Measurements from ENCODE around the gene ARG2. TPM values are rescaled to one million over a fixed set of nuclear protein-coding genes. Genes with fewer than 3 reads are reported as not detected.

ARG2 gene
- total RNA-seq (1 to 10 TPM in 1 of 2 donors, under 1 TPM in 1; 0.08 to 3.1 TPM), polyA plus RNA-seq (under 1 TPM; 0.58 to 0.61 TPM)

GRCh38 chr14:67619446-67620216 is at the start of gene ARG2:
Gene ARG2 (plus strand): TSS chr14:67619920. CDS start chr14:67619978, 58 bp downstream.
- peaks cover 0 to 14% (median 4%) of the 10 kb centered on the region in 4 donors for H3K4me1 ChIP-seq (ENCODE audit: control insufficient read depth in 4 of 4, insufficient read depth in 4 of 4, low read length in 3 of 4)
- peak; percentile 98 for DNase-seq (ENCODE audit: low spot score)
- H3K27ac ChIP-seq (ENCODE audit: low read depth in 1 of 2, low read length in 2 of 2): peak within 1 kb of the TSS; percentile 61 to 77
- H3K4me3 ChIP-seq (ENCODE audit: low read depth in 1 of 3, low read length in 3 of 3): peak within 1 kb of the TSS; percentile 44 to 52 (median 51)
- H3K36me3 ChIP-seq (ENCODE audit: control insufficient read depth in 4 of 4, insufficient read depth in 3 of 4, low read depth in 1 of 4, low read length in 3 of 4): no peaks in the 10 kb centered on the region
- H3K9me3 ChIP-seq (ENCODE audit: control insufficient read depth in 4 of 4, low read length in 3 of 4): no peaks in the 10 kb centered on the region
- H3K27me3 ChIP-seq (ENCODE audit: control insufficient read depth in 4 of 4, insufficient read depth in 4 of 4, low read length in 3 of 4): no peaks in the 10 kb centered on the region
- under 1% methylated on average over 62 of the region's 62 CpGs for WGBS
- TF ChIP-seq MAX (IDR thresholded peaks at IDR 0.05) (peak; percentile 51), RAD21 (IDR thresholded peaks at IDR 0.05) (peak in 1 of 2 donors; percentile 26), HNF4A (conservative IDR thresholded peaks at IDR 0.05) (peak; percentile 51 to 82), HNF4G (IDR thresholded peaks at IDR 0.05) (no peak), GABPA (IDR thresholded peaks at IDR 0.05 in 1 of 2, conservative IDR thresholded peaks at IDR 0.05 in 1 of 2) (peak in 1 of 2 donors; percentile 71), YY1 (IDR thresholded peaks at IDR 0.05) (peak; percentile 81), FOXA1 (IDR thresholded peaks at IDR 0.05) (no peak), FOXA2 (IDR thresholded peaks at IDR 0.05) (no peak), NR2F2 (IDR thresholded peaks at IDR 0.05) (no peak), ZBTB33 (IDR thresholded peaks at IDR 0.05) (no peak), EGR1 (IDR thresholded peaks at IDR 0.05; ENCODE audit: low read depth in 2 of 2) (no peak), CTCF (IDR thresholded peaks at IDR 0.05; ENCODE audit: low read depth, low read length, missing input control) (peak; percentile 7), RXRA (IDR thresholded peaks at IDR 0.05) (peak; percentile 64 to 69), TAF1 (conservative IDR thresholded peaks at IDR 0.05) (no peak), SP1 (IDR thresholded peaks at IDR 0.05) (peak; percentile 80), ATF3 (IDR thresholded peaks at IDR 0.05) (peak; percentile 51), JUND (IDR thresholded peaks at IDR 0.05) (peak; percentile 72 to 91)
- TF ChIP-seq, protein P1, sequence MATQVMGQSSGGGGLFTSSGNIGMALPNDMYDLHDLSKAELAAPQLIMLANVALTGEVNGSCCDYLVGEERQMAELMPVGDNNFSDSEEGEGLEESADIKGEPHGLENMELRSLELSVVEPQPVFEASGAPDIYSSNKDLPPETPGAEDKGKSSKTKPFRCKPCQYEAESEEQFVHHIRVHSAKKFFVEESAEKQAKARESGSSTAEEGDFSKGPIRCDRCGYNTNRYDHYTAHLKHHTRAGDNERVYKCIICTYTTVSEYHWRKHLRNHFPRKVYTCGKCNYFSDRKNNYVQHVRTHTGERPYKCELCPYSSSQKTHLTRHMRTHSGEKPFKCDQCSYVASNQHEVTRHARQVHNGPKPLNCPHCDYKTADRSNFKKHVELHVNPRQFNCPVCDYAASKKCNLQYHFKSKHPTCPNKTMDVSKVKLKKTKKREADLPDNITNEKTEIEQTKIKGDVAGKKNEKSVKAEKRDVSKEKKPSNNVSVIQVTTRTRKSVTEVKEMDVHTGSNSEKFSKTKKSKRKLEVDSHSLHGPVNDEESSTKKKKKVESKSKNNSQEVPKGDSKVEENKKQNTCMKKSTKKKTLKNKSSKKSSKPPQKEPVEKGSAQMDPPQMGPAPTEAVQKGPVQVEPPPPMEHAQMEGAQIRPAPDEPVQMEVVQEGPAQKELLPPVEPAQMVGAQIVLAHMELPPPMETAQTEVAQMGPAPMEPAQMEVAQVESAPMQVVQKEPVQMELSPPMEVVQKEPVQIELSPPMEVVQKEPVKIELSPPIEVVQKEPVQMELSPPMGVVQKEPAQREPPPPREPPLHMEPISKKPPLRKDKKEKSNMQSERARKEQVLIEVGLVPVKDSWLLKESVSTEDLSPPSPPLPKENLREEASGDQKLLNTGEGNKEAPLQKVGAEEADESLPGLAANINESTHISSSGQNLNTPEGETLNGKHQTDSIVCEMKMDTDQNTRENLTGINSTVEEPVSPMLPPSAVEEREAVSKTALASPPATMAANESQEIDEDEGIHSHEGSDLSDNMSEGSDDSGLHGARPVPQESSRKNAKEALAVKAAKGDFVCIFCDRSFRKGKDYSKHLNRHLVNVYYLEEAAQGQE (IDR thresholded peaks at IDR 0.05): peak; percentile 75
- H3K9ac ChIP-seq (ENCODE audit: low read depth in 1 of 2, low read length in 2 of 2): peak within 1 kb of the TSS; percentile 49 to 86

All from liver (tissue), 9 donors.